GM19463 (cell line): ENCODE data around the gene KRTAP12-4.
"Not testable (repeated sequence)": the region's sequence is repeated elsewhere in the genome, so short reads cannot be mapped to it uniquely, and the experiment has no call there.

Experiments
- ATAC-seq: cut with Tn5 transposase; IDR thresholded peaks from one replicate; pipeline ENCODE4 v1.9.1; 2021; ENCODE audit warnings: mild to moderate bottlenecking, moderate library complexity; ENCODE audit not compliant: unreplicated experiment

Gene KRTAP12-4

DNA sequence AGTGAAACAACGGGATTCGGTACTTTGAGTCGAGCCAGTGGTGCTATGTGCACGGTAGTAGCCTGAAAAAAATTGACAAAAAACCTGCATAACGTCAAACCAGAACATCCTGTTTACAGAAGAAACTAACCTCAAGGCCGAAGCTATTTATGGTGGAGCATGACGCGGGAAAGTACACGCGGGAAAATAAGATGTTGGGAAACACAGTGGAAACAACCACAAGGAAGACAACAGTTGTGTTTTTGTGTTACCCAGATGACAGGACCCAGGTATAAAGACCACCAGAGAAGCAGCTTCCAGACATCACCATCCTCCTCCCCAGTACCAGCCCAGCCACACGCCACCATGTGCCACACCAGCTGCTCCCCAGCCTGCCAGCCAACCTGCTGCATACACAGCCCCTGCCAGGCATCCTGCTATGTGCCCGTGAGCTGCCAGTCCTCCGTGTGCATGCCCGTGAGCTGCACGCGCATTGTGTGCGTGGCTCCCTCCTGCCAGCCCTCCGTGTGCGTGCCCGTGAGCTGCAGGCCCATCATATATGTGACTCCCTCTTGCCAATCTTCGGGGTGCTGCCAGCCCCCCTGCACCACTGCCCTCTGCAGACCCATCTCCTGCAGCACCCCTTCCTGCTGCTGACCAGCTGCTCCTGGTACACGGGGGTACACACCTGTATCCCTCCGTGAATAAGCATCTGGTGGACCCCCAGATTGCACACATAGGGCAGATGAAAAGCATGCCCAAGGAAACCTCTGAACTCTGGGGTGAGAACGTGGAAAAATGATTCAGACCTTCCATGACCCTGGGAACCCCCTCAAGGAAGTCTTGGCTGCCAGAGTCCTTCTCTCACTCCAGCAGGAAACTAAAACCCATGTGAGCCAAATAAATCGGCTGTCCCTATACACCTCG is 3.4 kb upstream of the KRTAP12-4 start, which contains the start of gene KRTAP12-3:
Gene KRTAP12-3, plus strand, starts transcription at position 298 of the 906 bp plus-strand sequence. Its CDS starts 48 bp downstream, at position 346.
- no peak for ATAC-seq

DNA sequence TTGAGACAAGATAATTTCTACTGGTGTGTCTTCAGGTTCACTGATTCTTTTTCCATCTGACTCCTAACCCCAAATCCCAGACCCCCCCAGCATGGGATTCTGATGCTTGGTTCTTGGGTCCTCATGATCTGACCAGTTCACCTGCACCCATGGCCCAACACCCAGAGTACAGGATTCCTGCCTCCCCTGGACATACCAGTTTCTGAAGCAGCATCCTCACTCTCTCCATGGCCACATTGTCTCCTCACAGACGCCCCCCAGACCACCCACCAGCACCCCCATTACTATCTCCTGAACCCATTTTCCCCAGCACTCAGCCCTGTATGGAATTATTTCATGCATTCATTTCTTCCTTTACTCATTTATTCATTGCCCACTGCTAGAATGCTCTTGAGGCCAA is 2.4 kb upstream of the KRTAP12-4 start:
- ATAC-seq = no peak

DNA sequence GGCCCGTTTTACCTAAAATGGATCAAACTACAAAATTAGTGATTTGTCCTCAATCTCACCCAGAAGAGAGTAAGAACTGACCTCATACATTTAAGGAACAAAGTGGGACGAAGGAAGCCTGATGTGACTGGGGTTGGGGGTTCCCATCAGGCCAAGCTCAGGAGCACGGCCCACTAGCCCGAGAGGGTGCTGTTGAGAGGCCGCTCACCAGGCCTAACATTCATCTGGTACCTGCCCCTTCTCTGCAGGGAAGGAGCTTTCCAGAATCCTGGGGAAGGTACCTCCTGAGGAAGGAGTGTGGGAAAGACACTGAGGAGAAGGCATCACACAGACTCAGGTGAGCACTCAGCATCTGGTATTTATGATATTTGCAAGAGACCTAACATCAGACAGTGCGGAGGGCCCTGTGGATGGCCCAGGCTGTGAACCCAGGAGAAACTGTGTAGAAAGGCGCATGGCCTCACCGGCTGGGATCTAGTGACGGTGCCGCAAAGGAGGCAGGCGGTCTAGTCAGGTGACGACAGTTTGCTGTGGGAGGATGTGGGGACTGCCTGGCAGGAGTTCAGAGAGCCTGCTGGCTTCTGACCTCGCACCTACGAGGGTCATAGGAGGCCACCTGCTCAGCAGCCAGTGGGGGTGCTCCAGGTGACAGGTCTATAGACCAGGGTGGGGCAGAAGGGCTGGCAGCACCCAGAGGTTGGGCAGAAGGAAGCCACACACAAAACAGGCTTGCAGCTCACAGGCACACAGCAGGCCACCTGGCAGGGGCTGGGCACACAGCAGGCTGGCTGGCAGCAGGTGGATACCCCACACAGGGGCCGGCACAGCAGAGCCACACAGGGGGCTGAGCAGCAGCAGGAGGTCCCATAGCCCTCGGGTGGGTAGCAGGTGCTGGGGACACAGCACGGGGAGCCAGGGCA is 543 bp downstream of the KRTAP12-4 start:
- no peak for ATAC-seq

DNA sequence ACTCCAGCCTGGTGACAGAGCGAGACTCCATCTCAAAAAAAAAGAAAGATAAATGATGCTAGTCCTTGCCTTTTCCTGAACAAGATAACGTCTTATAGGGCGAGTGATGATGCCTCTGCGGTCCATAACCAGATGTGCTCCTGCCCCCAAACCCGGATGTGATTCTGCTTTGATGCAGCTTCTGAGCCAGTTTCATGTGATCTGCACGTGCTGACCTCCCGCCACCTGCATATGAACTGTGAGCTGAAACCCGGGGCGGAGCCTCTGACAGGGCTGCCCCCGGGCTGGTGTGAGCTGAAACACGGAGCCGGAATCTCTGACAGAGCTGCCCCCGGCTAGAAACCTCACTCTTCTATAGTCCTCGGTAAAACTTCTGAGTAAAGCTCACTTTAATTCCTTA is 1.3 kb downstream of the KRTAP12-4 start:
- no peak for ATAC-seq

DNA sequence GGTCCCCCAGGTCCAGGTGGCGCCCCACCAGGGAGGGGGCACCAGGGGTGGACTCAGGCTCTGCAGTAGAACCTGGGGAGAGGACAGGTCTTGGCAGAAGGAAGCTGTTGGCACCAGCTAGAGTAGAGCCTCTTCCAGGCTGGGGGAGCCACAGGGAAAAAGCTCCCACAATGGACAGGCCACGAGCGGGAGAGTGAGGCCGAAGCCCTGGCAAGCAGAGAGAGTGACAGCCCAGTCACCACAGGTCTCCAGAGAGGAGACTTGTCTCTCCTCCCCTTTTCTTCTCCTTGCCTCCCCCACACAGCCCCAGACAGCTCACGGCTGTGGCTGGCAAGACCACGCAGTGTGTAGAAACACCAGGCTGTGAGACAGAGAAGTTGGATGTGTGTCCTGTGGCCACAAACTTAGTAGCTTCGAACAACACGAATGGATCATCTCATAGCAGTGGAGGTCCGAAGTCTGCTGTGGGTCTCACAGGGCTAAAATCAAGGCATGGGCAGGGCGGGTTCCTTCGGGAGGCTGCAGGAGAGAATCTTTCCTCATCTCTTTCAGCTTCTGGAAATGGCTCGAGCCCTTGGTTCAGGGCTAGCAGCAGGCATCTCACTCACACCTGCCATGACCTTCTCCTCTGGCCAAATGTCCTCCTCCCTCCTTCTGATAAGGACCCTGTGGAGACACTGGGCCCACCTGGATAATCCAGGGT is 3.3 kb downstream of the KRTAP12-4 start:
- no peak for ATAC-seq

DNA sequence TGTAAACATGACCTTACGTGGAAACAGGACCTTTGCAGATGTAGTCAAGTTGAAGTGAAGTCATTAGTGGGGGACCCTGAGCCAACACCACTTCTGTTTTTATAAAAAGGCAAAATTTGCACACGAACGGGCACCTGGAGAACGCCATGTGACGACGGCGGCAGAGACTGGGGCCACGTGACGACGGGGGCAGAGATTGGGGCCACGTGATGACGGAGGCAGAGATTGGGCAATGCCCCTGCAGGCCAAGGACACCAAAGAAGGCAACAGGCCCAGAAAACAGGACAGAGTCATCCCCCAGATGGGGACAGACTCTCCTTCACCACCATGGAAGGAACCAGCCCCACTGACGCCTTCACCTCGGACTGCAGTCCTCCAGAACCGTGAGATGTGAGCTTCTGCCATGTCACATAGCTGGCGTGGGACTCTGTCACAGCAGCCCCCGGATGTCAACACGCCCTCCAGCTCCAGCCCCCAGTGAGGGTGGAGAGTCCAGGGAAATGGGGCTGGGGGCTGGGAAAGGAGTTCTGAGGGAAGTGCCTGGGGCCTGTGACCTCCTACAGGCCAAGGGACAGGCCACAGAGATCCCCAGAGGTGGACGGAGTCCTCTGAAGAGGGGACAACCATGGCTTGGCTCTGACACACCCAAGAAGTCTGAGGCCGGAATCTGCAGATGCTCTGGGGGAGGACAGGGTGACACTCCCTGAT is 4.0 kb downstream of the KRTAP12-4 start:
- no peak for ATAC-seq

DNA sequence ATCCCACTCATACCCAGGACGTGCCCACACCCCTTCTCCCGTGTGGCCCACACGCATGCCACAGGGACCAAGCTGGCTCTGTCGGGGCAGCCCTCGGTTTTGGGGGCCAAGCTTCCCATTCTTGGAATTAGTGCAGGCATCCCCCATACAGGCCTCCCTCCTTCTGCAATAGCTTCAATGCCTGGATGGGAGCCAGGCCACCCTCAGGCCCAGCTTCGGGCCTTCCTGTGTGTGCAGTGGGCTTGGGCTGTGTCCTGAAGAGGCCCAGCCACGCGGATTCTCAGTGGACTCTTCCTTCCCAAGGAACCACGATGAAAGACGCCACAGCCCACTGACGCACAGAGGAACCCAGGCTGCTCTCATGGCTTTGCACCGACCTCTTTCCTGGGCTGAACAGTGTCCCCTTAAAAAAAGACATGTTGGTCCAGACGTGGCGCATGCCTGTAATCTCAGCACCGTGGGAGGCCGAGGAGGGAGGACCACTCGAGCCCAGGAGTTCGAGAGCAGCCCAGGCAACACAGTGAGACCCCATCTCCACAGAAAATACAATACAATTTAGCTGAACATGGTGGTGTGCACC is 4.8 kb downstream of the KRTAP12-4 start:
- ATAC-seq = no peak

DNA sequence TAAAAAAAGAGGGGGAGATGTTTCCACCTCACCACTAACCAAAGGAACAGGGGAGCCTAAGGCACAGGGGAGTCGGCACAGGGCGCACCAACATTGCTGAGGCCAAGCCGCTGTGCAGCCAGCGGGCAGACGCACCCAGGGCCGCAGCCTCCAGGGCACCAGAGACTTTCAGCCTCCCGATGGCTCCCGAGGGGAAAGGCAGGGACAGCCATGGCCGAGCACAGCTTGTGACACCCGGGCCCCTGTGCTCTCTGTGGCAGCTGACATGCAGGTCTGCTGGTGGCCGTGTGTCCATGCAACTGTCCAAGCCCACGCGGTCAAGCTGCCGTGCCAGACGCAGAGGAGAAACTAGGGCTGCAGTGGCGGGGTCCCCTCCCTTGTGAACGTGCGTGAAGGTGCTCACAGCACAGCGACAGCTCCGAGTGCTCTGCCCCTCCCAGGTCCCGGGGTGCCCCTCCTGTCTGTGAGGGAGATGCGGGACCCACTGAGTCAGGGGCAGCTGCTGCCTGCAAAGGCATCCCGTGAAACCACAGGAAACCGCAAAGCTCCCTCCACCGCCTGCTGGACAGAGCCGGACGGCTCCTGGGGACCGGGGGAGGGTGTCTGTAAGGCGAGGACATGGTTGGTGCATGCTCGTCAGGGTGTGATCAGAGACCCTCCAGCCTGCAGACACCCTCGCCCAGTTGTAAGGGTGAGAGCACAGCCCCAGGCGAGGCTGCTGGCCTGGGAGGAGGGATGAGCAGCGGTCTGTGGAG is 5.7 kb downstream of the KRTAP12-4 start:
- ATAC-seq = no peak

DNA sequence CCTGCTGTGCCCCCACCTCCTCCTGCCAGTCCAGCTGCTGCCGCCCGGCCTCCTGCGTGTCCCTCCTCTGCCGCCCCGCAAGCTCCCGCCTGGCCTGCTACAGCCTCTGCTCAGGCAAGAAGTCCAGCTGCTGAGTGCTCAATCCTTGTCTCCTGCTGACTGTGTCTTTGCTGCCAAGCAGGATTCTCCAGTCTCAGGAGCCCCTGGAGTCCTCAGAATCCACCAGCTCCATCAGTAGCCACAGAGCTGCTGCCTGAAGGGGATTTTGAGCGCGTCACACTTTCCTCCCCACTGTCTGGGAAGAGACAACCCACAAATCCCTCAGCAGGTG is 7.3 kb downstream of the KRTAP12-4 start:
- ATAC-seq = no peak

DNA sequence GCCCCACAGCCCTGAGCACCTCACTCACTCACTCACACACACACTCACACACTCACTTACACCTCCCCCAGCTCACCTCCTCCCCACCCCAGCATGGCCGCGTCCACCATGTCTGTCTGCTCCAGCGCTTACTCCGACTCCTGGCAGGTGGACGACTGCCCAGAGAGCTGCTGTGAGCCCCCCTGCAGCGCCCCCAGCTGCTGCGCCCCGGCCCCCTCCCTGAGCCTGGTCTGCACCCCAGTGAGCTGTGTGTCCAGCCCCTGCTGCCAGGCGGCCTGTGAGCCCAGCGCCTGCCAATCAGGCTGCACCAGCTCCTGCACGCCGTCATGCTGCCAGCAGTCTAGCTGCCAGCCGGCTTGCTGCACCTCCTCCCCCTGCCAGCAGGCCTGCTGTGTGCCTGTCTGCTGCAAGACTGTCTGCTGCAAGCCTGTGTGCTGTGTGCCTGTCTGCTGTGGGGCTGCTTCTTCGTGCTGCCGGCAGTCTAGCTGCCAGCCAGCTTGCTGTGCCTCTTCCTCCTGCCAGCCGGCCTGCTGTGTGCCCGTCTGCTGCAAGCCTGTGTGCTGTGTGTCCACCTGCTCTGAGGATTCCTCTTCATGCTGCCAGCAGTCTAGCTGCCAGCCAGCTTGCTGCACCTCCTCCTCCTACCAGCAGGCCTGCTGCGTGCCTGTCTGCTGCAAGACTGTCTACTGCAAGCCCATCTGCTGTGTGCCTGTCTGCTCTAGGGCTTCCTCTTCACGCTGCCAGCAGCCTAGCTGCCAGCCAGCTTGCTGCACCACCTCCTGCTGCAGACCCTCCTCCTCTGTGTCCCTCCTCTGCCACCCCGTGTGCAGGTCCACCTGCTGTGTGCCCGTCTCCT is 7.9 kb downstream of the KRTAP12-4 start, which contains the start of gene KRTAP10-11:
Gene KRTAP10-11, plus strand, starts transcription at position 49 of the 856 bp plus-strand sequence. Its CDS starts 45 bp downstream, at position 94.
- ATAC-seq = not testable (repeated sequence)

DNA sequence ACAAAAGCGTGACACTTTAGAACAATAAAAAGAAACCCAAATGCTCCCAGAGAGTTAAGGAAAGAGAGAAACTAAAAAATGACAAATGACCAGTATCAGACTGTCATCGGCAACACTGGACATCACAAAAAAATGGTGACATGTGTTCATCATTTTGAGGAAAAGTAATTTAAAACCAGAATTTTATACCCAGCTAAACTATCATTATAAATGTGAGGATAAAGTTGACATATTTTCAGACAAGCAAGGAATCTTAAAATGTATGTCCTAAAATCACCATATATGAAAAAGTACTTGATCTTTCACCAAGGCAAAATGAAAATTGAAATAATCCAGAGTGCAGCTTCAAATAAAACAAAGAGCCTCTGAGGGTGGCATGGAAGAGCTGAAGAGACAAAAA is 9.6 kb downstream of the KRTAP12-4 start:
- ATAC-seq = no peak

DNA sequence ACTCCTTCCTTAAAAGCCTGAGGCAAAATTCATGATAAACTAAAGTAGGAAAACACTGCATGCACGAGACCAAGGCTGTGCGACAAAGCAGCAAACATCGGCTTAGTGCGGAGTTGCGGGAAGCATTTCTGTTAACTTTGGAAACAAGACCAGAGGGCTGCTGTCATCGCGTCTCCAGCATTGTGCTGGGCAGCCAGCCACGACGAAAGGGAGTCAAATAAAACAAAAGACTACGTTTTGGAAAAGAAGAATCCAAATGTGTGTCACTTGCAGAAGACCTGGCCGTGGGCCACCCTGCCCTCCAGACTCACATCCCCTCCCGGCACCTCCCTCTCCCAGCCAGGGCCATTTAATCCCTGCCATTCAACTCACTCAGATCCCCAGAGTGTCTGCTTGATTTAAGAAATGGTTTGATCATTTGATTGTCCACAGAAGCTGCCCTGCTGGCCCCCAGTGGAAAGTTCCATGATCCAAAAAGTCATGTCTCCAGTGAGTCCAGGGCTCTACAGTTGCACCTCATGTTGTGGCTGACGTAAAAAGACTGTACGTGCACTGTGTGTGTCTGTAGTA is 10.6 kb downstream of the KRTAP12-4 start:
- ATAC-seq = no peak

DNA sequence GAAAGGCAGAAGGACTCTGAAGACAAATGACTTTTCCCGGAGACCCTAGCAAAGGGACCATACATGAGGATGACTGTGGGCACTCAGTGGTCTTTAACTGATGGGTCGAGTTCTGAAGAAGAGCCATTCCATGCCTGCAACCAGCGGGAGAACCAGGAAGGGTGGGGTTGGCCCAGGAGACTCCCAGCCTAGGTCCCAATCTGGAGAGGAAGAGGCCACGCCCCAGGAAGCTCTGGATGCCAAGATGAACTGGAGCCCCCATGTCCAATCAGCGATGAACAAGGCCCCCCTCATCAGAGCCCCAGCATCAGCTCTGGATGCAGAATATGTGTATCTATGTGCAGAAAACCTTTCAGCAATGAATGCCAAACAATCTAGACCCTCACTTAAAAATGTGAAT is 13.7 kb downstream of the KRTAP12-4 start:
- no peak for ATAC-seq

DNA sequence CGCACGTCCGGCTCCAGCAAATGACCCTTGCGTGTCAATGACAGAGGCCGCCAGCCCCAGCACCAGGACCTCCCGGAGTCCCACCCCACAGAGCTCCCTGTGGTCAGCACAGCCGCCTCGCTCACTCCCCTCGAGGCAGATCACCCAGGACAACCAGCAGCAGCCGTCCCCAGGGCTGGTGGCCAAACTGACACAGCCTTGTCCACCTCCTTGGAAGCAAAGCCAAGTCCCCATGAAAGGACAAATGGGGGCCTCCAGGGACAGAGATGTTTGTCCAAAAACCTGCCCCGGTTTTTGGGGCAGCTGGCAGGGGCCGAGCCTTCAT is 15.2 kb downstream of the KRTAP12-4 start:
- no peak for ATAC-seq

DNA sequence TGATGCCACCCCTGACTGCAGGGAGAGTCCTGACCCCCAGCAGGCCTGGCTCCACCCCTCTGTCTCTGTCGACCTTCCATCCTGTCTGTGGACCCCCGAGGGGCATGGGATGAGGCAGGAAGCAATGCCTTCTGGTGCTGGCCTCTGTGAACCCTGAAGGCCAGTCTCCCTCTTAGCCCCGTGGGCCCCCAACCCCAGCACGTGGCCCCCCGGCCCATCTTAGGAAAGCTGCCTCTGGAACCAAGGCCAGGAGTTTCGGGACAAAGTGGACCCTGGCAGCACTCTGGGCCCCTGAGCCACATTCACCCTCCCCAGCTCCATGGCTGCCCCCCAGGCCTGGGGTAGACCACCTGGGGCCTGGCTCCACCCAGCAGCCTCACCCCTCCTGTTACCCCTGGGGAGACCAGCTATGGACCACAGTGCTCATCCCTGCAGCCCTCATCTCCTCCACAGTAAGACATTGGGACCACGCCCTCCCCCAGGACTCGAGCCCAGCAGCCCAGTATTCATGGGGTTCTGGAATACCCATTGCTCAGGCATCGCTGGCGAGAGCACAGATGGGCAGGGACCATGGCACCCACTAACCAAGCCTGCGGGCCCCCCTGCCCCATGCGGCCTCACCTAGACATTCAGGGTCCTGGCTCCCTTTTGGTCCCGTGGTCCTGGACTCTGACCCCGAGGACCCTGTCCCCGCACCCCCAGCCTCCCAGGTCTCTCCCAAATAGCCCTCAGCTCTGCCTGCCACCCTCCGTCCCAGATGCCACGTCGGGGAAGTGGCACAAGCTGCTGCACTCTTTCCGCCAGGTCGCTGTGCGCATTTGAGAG is 15.7 kb downstream of the KRTAP12-4 start:
- not testable (repeated sequence) for ATAC-seq

DNA sequence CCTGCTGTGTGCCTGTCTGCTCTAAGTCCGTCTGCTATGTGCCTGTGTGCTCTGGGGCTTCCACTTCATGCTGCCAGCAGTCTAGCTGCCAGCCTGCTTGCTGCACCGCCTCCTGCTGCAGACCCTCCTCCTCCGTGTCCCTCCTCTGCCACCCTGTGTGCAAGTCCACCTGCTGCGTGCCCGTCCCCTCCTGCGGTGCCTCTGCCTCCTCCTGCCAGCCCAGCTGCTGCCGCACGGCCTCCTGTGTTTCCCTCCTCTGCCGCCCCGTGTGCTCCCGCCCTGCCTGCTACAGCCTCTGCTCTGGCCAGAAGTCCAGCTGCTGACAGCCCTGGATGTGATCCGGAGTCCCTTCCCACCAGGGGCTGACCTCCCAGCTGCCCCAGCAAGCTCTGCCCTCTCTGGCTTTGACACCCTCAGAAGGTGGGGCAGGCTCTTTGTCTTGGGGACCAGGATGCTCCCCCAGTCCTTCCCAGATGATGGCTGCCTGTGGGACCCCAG is 16.6 kb downstream of the KRTAP12-4 start:
- ATAC-seq = not testable (repeated sequence)
